ENCODE results near the gene TPK1. TPM values are rescaled to one million over a fixed set of nuclear protein-coding genes. Genes with fewer than 3 reads are reported as not detected.

The TPK1 gene
- total RNA-seq, 1 donor from 2014 or later = 13.7 TPM

GRCh38 chr7:144534196-144534595 lies 301.7 kb downstream of the TPK1 start:
- peak; percentile 72 to 94 for DNase-seq (ENCODE audit: low read depth in 2 of 2)

DNA sequence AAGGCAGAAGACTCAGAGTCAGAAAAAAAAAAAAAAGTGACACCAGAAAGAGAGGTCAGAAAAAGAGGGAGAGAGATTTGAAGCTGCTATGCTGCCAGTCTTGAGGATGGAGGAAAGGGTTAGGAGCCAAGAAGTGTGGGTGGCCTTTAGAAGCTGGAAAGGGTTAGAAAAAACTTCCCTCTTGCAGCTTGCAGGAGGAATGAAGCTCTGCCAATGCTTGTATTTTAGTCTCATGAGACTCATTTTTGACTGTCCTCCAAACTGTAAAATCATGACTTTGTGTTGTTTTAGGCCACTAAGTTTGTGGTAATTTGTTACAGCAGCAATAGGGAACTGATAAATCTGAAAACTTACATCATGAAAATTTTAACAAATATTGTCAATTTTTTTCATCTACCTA lies 304.7 kb downstream of the TPK1 start:
- no peak for DNase-seq (ENCODE audit: low read depth in 2 of 2)

GRCh38 chr7:144529269-144529926 lies 306.5 kb downstream of the TPK1 start:
- DNase-seq (ENCODE audit: low read depth in 2 of 2) = no peak

DNA sequence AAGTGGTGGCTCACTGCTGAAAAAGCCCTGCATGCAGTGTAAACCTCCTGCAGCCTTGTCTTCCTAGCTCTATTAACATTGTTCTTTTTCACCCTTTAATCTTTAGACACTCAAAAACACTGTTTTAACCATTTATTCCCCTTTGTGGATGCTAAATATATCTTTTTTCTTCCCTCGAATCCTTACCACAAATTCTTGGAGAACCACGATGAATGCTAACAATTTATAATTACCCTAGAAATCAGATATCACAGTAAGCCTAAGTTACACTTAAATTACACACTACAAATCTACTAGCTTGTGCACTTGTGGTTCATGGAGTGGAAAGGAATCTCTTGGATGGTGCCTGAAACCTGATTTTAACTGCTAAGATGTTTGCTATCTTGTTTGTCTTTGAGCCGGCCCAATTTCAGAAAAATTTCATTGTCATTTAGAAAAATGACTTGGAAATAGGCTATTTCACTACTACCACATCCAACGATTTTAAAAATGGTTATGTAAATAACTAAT lies 307.3 kb downstream of the TPK1 start:
- DNase-seq (ENCODE audit: low read depth in 2 of 2) = no peak

DNA sequence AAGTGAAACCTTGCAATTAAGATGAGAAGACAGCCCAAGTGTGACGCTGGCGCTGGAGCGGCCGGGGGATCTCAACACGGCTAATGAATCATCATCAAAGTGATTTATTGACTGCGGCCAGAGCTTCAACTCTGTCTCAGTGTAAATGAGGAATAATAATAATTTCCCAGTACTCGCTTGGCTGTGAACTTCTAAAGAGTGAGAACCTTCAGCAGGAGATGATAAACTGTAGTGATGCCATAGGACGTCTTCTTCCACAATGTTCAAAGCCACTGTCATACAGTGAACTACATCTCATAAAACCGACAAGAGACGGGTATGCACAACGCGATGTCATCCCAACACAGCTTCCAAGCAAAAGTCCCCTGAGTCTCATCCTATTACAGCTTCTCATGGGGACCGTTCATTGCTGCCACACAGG lies 308.8 kb downstream of the TPK1 start:
- no peak for DNase-seq (ENCODE audit: low read depth in 2 of 2)

DNA sequence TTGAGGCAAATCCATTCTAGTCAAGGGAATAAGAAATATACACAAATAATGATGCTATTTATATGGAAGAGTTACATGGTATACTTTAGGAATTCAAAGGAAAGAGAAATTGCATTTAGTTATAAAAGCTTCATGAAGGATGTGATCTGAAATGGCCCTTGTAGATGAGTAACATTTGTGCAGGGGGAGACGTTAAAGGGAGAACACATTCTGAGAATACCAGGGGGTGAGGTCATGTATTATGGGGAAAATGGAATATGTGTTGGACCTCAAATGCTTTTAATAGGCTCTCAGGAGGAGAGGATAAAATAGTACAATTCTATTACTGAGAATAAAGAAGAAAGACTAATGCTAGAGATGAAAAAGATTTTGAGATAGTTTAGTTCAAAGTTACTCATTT lies 309.9 kb downstream of the TPK1 start:
- DNase-seq (ENCODE audit: low read depth in 2 of 2) = no peak

DNA sequence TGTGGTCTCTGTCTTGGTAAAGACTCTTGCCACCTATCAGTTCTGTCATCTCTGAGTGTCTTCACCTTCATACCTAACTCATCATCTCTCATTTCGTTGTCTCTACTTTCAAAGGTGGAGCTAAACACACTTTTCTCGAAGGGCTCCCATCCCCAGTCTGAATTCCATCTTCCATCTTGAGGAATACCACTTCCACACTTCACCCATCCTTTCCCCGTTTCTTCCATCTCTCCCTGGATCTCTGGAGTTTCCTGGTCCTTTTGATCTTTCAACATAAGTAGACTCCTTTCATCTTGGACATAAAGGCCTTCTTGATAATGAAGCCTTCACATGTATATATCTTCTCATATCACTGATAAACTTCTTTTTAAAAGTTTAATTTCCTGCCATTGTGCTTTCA lies 311.6 kb downstream of the TPK1 start:
- no peak for DNase-seq (ENCODE audit: low read depth in 2 of 2)

DNA sequence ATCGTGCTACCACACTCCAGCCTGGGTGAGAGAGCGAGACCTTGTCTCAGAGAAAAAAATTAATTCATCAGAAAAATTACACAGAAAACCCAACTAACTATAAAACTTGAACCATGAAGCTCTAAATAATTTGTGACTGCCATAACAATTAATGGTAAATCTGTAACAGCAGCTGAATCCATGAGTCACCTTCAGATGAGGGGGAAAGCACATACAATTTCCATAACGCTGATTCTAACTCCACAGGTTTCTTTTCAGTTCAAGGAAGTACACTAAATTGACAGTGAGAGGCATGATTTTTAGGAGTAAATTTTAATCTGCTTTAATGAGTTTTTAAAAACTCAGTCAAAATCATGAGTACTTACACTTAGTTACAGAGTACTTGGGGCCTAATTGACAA lies 312.2 kb downstream of the TPK1 start:
- DNase-seq (ENCODE audit: low read depth in 2 of 2) = no peak

GRCh38 chr7:144519925-144520324 lies 315.9 kb downstream of the TPK1 start:
- peak in 1 of 2 donors; percentile 14 for DNase-seq (ENCODE audit: low read depth in 2 of 2)

DNA sequence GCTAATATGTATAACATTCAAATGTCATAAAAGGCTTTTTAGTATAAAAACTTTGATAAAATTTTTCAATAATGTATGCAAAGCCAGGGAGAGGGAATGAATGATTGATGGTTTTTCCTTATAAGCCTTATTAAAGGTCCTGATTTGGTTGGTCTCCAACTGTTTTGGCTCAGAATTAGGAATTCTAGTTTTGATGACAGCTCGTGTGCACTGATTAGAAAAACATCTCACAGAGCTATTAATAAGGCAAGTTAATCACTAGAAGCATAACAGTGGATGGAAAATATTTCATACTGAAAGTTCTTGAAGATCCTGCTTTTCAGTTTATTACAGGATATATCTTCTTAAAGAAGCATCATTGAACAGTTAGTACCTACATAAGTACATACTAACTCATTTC lies 317.5 kb downstream of the TPK1 start:
- peak in 1 of 2 donors; percentile 31 for DNase-seq (ENCODE audit: low read depth in 2 of 2)

DNA sequence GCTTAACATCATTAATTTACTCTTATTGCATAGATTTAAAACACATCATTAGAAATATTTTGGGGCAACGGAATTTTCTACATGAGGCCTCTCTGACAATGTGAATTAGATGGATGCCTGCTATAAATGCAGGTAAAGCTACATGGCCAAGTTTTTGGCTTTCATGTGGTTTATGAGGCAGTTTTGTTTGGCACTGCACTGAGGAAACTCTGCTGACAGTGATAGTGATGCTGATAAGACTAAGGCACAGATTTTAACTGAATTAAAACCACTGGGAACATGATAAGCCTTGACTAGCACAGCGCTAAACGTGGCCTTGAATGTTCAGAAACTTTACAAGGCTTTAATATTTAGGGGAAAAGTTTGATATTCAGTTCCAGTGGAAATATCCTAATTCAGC lies 318.1 kb downstream of the TPK1 start:
- DNase-seq (ENCODE audit: low read depth in 2 of 2) = peak in 1 of 2 donors; percentile 76

DNA sequence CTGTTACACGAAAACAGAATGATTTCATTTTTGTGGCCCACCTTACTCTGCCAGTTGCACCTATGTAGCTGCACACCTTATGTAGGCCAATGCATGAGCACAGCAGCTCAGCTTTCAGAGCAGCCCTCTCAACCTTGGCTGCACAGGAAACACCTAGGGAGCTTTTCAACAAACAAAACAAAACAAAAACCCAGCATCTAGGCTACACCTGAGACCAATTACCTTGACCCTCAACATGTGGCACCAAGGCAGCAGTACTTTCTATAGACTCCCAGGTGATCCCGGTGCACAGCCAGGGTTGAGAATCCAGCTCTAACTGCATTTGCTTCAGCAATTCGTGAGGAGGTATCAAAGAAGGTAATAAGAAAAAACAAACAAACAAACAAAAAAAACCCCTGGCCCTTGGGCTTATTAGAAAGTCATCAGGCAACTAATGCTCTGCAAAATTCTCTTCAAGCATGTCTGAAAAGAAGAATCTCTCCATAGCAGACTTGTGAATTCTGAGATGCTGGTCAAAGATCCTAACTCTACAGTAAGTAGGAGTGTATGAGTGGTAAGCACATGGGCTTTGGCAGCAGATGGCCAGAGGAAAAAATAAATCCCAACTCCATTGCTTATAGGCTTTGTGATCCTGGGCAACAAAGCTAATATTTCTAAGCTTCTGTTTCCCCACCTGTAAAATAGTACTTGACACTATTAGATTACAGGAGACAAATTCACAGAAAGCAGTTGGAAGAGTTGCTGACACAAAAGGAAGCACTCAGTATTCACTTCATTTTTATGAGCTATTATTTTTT lies 318.9 kb downstream of the TPK1 start:
- no peak for DNase-seq (ENCODE audit: low read depth in 2 of 2)

DNA sequence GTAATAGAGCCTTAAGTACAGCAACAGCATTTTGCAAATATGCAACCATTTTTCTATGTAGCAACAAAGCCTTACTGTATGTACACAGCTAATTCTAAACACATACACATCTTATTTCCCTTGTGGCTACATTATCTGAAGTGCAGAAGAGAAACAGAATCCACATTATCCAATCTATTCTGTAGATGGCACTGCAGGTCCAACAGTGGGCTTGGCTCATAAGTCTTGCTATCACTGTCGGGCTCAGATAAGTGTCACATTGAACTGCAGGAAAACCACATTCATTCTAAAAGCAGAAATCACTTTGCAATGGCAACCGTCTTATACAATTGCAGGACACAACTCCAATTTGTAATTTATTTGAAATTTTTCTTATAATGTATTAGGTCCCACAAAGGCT lies 322.5 kb downstream of the TPK1 start:
- DNase-seq (ENCODE audit: low read depth in 2 of 2) = peak; percentile 56 to 87

DNA sequence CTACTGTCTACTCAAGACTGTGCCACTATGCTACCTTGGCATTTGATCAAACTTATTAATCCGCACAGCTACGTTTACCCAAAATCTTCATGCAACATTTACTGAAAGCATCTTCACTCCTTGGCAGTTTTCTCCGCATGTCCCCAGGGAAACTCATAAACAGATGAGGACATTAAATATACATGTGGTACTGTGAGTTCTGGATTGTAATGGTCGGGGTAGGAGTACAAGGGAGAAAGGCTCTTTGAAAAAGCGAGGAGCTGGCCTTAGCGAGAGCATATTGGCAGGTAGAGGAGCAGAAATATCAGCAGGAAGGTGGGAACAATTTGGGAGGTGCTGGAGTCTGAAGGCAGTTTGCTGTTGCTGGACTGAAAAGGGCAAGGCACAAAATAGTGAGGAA lies 325.2 kb downstream of the TPK1 start:
- DNase-seq (ENCODE audit: low read depth in 2 of 2) = no peak

DNA sequence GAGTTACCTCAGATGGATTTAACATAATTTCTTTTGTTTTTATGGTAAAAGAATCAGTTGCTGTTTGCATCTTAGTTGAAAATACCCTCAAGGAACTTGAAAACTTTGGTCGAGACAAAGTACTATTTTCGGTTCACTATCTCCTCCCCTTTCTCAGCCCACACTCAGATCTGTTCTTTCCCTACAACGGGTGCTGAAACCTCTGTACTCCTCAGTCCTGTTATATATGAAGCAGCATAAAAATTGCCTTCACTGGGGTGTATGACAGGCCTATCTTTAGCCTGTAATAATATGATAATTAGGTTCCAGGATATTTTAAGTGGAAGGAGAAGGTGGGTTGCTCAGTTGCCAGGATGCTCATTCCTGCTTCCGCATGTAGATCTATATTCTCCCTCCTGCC lies 327.2 kb downstream of the TPK1 start:
- no peak for DNase-seq (ENCODE audit: low read depth in 2 of 2)

DNA sequence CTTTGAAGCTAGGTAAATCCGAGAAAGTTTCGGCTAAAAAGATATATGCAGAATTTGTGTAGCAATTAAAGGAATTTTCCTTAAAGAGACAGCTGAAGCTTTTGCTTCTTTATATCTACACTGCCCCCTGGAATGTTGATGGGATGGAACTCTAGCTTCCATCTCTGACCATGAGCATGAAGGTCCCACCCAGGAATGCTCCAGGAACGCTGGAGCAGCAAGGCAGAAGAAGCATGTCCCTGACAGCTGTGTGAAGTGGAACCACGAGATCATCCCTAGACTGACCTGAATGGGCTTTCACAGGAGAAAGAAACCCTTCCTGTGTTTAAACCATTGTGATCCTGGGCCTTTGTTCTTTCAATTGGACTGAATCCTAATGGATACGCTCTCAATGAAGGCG lies 332.6 kb downstream of the TPK1 start:
- DNase-seq (ENCODE audit: low read depth in 2 of 2) = no peak

GRCh38 chr7:144500225-144500624 lies 335.6 kb downstream of the TPK1 start:
- no peak for DNase-seq (ENCODE audit: low read depth in 2 of 2)

DNA sequence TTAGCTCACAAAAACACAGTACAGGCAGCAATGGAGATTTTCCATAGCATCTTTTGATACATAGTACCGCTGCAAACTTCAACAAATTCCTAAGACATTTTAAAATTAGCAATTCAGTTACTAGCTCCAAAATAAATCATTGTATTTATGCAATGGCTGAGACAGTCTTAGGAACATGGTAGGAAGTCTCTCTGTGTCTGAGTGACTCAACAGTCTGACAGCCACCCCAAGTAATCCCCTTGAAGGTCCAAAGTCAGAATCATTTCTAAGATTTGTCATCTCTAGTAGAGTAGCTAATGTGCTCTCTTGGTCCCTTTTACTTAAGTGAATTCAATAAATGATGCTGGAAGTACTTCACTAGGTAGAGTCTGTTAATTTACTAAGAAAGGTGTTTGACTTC lies 338.6 kb downstream of the TPK1 start:
- DNase-seq (ENCODE audit: low read depth in 2 of 2) = no peak

GRCh38 chr7:144494355-144494754 lies 341.5 kb downstream of the TPK1 start:
- DNase-seq (ENCODE audit: low read depth in 2 of 2) = no peak

DNA sequence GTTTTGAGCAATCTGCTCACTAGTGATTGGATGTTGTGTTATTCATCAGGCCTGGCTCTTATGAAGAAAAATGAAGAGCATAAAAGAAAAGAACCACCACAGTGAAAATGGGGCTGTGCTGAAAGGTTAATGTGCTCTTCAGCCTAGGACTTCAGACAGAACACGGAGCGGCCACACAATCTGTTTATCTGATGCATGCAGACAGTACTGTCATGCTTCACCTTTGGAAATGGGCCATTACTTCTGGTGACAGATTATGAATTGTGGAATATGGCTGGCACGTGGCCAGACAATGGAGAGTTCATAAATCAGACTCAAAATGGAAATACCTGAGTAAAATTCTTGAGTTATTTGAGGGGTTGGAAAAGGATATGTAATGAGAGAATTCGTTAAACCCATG lies 346.3 kb downstream of the TPK1 start:
- peak in 1 of 2 donors; percentile 84 for DNase-seq (ENCODE audit: low read depth in 2 of 2)

DNA sequence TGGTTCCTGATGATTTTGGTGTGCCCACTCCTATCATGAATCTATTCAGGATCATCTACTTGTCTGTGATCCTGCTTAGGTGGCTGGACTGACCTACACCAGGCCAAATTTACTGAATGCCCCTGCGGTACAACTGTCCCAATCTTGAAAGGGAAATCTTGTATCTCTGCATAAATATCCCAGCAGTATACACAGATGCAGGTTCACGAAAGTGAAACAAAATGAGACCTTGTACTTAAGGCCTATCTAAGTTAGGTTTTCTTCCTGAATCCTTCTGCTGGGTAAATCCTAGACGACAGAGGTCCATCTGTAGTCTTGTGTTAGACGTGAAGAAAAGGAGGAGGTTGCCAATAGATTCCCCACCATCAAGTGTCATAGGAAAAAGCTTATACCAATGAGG lies 346.9 kb downstream of the TPK1 start:
- DNase-seq (ENCODE audit: low read depth in 2 of 2) = no peak

DNA sequence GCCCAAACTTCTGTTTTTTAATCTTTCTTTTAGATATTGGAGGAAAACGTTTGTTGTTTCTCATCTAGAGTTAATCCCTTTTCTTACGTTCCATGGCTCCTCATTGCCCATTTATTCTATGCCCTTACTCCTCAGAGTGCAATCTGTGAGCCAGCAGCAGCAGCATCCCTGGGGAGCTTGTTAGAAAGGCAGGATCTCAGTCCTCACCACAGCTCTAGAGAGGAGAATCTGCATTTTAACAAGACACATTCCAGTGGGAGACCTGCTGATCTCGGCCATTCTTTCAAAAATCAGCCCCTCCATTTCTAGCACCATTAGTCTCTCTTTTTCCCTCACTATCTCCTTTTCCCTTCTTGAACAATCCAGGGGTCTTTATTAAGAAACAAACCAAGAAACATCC lies 348.0 kb downstream of the TPK1 start:
- no peak for DNase-seq (ENCODE audit: low read depth in 2 of 2)

DNA sequence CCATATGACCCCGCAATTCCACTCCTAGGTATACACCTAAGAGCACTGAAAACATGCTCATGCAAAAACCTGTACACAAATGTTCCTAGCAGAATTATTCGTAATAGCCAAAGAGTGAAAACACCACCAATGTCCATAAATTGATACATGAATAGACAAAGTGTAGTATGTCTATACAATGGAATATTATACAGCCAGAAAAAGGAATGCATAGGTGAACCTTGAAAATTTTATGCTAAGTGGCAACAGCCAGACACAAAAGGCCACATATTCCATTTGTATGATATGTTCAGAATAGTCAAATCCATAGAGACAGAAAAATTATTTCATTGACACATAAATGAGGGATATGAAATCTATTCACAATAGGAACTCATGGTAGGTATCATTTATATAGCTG lies 351.4 kb downstream of the TPK1 start:
- DNase-seq (ENCODE audit: low read depth in 2 of 2) = no peak

All from lung microvascular endothelial cell (primary cell).